ENCODE results near the gene NCKIPSD.

DNA sequence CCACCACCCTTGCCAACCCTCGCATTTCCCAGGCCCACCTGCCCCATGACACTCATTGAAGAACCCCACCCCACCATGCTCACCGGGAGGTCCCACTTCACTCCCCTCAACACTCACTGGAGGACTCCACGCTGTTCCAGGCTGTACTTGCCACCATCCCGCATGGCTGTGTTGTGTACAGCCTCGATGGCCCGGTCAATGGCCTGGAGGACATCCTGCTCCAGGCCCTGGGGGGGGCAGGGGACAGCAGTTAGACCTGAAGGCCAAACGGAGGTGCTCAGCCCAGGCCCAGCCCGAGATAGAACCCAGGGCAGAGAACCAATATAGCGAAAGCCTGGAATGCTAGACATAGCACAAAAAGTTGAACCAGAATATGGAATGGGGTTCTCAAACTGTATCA lies 2.9 kb downstream of the NCKIPSD start:
- TF ChIP-seq EZH2 (IDR thresholded peaks at IDR 0.05; ENCODE audit: borderline replicate concordance, low read length), result no peak
- TF ChIP-seq, protein P1, sequence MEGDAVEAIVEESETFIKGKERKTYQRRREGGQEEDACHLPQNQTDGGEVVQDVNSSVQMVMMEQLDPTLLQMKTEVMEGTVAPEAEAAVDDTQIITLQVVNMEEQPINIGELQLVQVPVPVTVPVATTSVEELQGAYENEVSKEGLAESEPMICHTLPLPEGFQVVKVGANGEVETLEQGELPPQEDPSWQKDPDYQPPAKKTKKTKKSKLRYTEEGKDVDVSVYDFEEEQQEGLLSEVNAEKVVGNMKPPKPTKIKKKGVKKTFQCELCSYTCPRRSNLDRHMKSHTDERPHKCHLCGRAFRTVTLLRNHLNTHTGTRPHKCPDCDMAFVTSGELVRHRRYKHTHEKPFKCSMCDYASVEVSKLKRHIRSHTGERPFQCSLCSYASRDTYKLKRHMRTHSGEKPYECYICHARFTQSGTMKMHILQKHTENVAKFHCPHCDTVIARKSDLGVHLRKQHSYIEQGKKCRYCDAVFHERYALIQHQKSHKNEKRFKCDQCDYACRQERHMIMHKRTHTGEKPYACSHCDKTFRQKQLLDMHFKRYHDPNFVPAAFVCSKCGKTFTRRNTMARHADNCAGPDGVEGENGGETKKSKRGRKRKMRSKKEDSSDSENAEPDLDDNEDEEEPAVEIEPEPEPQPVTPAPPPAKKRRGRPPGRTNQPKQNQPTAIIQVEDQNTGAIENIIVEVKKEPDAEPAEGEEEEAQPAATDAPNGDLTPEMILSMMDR (conservative IDR thresholded peaks at IDR 0.05 in 1 of 2, IDR thresholded peaks at IDR 0.05 in 1 of 2; ENCODE audit: extremely low read depth in 1 of 2, insufficient read depth in 1 of 2, low read depth in 1 of 2, low read length in 2 of 2), result no peak

All from mammary epithelial cell (primary cell).